ENCODE results near the gene PXYLP1.
"Not testable (repeated sequence)": the region's sequence is repeated elsewhere in the genome, so short reads cannot be mapped to it uniquely, and the experiment has no call there.

Gene PXYLP1

GRCh38 chr3:141302364-141303141, 70.9 kb downstream of the PXYLP1 start:
- DNase-seq: no peak

DNA sequence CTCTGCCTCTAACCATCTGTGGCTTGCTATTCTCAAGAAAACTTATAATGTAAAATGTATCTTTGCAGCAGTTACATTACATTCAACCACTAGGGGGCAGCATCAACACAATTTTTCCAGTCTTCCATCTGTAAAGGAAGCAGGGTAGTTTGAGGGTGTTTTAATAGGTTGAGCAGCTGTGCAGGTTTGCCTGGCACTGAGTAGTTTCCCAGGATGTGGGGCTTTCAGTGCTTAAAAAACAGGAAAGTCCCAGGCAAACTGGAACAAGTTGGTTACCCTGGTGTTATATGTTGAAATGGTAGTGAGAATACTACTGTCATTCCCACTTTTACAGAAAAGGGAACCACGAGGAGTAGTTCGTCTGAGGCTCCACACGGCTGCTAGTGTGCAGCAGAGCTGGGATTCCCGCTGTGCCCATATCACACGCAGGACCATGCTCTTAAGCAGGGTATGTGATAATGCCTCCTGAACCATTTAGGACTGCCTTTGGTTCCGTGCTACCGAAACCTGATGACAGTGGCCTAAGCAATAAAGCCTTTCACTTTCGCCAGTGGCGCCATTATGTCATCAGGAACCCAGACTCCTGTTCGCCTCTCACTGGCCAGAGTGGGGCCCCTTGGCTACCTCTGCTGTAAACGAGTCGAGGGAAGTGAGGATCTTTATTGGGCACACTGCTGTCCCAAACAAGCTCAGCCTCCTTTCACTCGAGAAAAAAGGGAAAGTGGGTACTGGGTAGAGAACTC, 72.0 kb downstream of the PXYLP1 start:
- peak; percentile 27 for DNase-seq

GRCh38 chr3:141305436-141305835, 73.8 kb downstream of the PXYLP1 start:
- no peak for DNase-seq

DNA sequence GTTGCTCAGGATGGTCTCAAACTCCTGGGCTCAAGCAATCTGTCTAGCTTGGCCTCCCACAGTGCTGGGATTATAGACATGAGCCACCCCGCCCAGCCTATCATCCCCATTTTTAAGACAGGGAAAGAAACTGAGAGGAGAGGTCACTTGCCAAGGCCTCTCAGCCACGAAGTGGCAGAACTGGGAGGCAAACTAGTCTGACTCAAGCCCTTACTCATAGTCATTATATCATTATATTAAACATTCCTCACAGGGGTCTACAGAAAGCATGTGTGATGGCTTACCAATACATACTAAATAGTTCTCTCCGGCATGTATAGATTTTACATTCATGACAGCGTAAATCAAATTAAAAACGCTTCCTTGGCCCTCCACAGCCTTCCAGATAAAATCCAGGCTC, 74.7 kb downstream of the PXYLP1 start:
- DNase-seq: no peak

GRCh38 chr3:141306922-141307321, 75.3 kb downstream of the PXYLP1 start:
- DNase-seq: no peak

- no peak for DNase-seq
These were observed 75.9 kb downstream of the PXYLP1 start for GRCh38 chr3:141307351-141308059.

DNA sequence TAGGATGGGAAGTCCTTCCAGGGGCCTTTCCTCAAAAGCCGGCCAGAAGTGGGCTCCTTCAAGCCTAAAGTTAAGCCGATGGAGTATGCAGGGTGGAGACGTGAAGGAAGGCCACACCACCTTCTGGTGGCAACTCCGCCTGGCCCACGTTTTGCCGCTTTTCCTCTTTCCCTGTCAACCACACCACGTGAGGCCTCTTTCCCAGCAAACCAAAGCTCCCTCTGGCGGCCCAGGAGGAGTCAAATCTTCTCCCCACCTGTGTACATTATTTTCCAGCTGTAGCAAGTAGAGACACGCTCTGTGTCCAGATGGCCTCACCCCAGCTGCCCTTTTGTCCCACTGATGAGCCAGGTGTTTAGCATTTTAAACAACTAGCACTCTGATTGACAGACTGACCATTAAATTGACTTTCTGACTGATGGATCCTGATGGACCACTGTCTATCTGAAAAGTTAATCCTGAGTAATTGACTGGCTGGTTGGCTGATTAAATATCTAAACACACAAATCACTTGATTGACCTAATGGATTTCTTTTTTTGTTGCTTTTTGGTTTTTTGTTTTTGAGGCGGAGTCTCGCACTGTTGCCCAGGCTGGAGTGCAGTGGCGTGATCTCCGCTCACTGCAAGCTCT, 77.1 kb downstream of the PXYLP1 start:
- DNase-seq: no peak

- DNase-seq: no peak
These were observed 79.5 kb downstream of the PXYLP1 start for GRCh38 chr3:141311170-141311495.

DNA sequence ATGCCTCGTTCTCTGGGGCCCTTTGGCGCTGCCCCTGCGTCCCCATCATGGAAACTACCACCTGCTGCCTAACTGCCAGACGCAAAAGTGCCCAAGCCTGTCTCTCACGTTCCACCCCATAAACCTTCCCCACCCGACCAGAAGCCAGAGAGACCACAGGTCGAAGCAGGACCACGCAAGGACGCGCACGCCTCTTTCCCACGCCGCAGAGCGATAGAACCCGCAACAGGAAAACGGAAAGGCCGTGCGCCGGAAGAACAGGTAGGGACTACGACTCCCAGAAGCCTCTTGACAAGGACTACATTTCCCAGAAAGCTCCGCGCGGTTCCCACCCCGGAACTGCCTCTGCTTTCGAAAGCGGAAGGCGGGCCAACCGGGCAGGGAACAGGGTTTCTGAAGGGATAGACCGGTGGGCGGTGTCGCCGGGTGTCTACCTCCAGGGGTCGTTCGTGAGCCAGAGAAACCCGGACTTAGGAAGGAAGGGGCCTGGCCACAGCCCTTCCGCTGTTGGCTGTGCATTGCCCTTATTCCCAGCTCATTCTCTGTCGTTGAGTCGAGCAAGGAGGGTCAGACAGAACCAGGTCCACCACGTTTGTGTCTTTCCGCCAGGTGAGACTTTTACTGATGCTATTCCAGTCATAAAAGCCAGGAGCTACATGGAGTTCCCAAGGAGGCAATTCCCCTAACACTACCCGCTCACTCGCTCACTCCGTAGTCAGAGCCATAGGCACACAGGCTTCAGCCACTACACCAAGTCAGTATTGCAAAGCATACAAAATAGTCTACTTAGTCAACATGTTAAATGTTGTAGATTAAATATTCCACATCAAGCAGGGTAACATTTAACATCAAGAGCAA, 80.1 kb downstream of the PXYLP1 start:
- DNase-seq: peak; percentile 98

- DNase-seq: no peak
These were observed 80.9 kb downstream of the PXYLP1 start for GRCh38 chr3:141312354-141313092.

DNA sequence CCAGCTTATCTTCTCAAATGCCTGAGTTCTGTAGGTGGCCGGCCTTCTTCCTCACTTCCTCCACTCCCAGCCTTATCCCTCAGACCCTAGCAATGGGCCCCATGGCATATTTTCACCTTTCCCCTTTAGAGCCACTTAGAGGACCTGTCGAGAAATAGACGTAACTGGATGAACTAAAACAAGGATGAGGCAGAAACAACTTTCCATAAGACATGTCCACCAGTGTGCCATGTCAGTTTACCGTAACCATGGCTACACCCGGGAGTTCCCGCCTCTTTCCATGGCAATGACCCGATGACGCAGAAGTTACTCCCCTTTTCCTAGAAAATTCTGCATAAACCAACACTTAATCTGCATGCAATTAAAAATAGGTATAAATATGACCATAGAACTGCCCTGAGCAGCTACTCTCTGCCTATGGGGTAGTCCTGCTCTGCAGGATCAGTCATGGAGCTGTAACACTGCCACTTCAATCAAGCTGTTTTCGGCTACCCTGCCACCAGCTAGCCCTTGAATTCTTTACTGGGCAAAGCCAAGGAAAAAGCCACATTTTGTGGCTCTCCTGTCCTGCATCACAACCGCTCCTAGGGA, 81.6 kb downstream of the PXYLP1 start:
- DNase-seq: no peak

DNA sequence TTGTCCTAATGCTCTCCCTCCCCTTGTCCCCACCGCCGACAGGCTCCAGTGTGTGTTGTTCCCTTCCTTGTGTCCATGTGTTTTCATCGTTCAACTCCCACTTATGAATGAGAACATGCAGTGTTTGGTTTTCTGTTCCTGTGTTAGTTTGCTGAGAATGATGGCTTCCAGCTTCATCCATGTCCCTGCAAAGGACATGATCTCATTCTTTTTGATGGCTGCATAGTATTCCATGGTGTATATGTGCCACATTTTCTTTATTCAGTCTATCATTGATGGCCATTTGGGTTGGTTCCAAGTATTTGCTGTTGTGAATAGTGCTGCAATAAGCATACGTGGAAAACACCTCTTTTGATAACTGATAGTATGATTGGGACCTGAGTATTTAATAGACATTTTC, 82.8 kb downstream of the PXYLP1 start:
- DNase-seq: not testable (repeated sequence)

DNA sequence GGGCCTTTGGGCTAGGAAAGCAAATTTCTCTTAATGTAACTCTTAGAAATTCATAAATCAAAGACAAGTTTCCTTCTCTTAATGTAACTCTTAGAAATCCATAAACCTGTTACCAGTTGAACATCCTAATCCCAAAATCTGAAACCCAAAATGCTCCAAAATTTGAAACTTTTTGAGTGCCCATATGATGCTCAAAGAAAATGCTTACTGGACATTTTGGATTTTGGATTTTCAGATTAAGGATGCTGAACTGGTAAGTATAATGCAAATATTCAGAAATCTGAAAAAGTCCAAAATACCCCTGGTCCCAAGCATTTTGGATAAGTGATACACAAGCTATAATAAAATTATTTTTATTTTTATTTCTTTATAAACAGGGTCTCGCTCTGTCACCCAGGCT, 85.2 kb downstream of the PXYLP1 start:
- no peak for DNase-seq

- no peak for DNase-seq
These were observed 88.9 kb downstream of the PXYLP1 start for GRCh38 chr3:141320399-141321108.

DNA sequence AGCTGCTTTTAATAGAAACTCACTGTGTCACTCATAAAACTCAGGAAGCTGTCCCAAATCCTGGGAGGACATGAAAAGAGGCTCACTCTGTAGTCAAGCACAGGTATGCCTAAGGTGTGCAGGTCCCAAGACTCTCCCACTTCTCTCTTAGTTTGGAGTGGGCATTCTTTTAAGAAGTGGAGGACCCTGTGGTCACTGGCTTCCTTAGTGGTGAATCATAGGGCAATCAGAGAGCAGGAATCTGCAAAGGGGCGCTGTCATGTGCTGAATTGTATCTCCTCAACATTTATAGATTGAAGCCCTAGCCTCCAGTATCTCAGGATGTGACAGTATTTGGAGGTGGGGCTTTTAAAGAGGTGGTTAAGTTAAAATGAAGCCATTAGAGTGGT, 89.5 kb downstream of the PXYLP1 start:
- no peak for DNase-seq

- no peak for DNase-seq
These were observed 92.5 kb downstream of the PXYLP1 start for GRCh38 chr3:141323936-141324704.

DNA sequence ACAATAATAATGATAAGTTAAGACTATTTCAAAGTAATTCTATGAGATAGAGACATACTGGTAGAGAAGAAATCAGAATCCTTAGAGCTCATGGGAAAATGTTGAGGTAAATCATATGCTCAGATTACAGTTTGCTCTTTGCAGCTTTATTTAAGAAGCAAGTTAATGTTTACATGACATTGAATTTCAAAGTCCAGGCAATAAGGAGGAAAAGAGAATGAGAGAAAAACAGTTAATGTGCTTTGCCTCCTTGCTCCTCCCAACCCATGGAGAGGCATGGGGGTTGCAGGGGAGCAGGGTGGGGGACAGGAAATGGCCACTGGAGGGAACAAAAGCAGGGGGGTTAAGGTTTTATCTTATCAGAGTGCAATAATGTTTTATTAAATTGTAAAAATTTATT, 94.5 kb downstream of the PXYLP1 start:
- DNase-seq: no peak

- no peak for DNase-seq
These were observed 95.0 kb downstream of the PXYLP1 start for GRCh38 chr3:141326626-141327025.

GRCh38 chr3:141328286-141329166, 96.9 kb downstream of the PXYLP1 start:
- no peak for DNase-seq
